GM21723 (cell line): ENCODE results near the gene GNG13.
"Not testable (repeated sequence)": the region's sequence is repeated elsewhere in the genome, so short reads cannot be mapped to it uniquely, and the experiment has no call there.

Source experiments
- ATAC-seq: cut with Tn5 transposase; IDR thresholded peaks from one replicate; pipeline ENCODE4 v1.9.1; 2021; ENCODE audit warnings: mild to moderate bottlenecking, moderate library complexity; ENCODE audit not compliant: unreplicated experiment

GNG13 gene

GRCh38 chr16:799948-800833, at the start of gene GNG13:
GNG13 (minus strand) TSS chr16:800734; CDS start chr16:799077, 1,657 bp downstream.
- ATAC-seq: no peak

DNA sequence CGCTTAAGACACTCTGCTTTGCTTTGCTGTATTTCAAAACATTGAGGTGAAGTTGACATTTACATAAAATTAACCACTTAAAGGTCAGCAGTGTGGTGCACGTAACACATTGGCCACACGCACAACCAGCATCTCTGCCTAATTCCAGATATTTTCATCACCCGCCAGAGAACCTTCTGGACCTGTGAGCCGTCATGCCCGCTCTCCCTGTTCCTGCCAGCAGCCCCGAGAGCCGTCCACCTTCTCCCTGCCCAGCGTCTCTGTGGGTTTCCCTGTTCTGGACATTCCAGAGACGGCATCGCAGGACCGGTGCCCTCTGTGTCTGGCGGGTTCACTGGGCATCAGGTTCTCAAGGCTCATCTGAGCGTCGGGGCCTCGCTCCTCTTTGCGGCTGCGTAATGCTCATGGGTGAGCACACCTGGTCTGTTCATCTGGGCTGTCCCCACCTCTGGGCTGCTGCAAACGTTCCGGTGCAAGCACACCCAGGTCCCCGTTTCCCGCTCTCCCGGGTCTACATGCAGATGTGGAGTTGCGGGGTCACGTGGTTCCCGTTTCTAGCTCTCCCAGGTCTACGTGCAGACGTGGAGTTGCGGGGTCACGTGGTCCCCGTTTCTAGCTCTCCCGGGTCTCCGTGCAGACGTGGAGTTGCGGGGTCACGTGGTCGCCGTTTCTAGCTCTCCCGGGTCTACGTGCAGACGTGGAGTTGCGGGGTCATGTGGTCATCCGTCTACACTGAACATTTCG, 48.1 kb upstream of the GNG13 start:
- no peak for ATAC-seq

- ATAC-seq: no peak
Observed at GRCh38 chr16:847681-848445, 47.3 kb upstream of the GNG13 start.

DNA sequence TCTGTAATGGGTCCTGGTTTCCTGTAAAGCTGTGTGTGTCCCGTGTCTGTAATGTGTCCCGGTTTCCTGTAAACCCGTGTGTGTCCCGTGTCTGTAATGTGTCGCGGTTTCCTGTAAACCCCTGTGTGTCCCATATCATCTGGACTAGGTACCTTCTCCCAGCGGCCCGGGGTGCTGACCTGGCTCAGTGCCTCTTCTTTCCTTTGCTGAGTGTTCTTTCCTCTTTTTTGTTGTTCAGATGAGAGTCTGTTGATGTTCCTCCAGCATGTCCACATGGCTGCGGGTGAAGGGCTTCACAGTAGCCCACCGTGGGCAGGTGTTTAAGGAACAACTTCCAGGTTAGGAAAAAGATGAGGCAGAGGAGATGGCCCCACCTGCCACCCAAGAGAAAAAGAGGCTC, 46.6 kb upstream of the GNG13 start:
- no peak for ATAC-seq

DNA sequence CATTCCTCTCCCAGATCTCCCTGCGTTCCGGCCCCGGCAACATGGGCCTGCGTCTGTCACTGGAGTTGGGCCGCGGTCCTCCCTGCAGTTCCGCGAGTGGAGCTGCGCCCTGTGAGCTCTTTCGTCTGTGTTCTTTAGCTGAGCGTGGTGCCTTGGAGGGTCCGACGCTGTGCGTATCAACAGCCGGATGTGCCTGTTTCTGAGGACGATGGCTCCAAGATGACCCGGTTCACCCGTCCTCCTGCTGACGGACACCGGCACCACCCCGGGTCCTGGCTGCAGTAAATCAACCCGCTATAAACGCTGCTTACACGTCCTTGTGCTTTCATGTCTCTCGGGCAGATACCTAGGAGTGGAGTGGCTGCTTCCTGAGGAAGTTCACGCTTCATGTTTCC, 44.8 kb upstream of the GNG13 start:
- ATAC-seq: no peak

DNA sequence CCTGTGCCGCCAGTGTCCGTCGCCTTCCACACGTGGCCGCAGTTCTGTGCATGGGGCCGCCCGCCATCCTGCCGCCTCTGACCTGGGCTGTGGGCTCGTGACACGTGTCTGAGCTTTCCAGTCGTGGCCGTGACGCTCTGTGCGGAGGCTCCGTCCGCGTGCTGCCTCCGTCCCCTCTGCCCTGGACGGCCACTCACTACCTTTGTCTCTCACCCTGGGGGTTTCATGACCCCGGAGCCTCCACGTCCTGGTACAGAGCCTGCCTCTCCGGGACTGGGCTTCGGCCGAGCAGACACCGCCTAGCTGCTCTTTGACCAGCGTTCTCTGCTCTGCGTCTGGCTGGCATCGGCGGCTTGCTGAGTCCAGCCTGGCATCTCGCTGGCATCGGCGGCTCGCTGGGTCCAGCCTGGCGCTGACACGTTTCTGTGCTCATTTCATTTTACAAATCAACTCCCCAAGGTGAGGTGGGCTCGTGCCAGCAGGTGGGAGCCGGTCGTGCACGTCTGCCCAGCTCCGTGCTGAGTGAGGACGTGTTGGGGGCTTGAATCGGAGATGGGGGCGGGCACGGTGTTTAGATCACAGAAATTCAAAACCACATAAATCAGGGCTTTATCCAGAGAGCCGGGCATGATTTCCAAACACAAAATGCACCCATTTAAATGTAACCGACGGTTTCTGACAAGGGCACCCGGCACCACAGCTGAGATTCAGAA, 44.3 kb upstream of the GNG13 start:
- no peak for ATAC-seq

- ATAC-seq: no peak
Observed at GRCh38 chr16:843771-844170, 43.2 kb upstream of the GNG13 start.

- ATAC-seq: no peak
Observed at GRCh38 chr16:842711-843560, 42.4 kb upstream of the GNG13 start.

GRCh38 chr16:842061-842476, 41.5 kb upstream of the GNG13 start:
- no peak for ATAC-seq

DNA sequence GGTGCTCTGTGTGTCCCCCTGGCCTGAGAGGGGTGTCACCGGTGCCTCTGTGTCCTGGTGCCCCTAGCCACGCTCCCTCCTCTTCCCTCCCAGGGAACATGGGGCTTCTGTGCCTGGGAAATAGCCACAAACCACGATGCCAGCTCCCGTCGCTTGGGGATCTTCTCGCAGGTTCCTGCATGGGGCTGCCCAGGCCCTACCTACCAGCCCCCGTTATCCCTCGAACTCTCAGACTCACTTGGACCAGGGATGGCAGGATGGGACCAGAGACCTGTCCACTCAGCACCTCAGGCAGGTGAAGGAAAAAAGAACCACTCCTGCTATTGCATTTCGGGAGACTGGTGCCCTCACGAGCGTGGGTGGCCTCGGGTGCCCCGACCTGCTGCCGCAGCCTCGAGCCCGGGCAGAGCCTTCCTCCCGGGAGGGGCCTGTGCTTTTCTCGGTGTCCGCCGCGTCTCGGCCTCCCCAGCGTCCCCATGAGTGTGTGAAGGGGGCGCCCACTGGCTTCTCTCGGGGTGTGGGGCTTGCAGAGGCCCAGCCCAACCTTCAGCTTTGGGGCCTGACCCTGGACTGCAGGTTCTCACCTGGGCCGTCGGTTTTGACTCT, 41.0 kb upstream of the GNG13 start:
- ATAC-seq: no peak

DNA sequence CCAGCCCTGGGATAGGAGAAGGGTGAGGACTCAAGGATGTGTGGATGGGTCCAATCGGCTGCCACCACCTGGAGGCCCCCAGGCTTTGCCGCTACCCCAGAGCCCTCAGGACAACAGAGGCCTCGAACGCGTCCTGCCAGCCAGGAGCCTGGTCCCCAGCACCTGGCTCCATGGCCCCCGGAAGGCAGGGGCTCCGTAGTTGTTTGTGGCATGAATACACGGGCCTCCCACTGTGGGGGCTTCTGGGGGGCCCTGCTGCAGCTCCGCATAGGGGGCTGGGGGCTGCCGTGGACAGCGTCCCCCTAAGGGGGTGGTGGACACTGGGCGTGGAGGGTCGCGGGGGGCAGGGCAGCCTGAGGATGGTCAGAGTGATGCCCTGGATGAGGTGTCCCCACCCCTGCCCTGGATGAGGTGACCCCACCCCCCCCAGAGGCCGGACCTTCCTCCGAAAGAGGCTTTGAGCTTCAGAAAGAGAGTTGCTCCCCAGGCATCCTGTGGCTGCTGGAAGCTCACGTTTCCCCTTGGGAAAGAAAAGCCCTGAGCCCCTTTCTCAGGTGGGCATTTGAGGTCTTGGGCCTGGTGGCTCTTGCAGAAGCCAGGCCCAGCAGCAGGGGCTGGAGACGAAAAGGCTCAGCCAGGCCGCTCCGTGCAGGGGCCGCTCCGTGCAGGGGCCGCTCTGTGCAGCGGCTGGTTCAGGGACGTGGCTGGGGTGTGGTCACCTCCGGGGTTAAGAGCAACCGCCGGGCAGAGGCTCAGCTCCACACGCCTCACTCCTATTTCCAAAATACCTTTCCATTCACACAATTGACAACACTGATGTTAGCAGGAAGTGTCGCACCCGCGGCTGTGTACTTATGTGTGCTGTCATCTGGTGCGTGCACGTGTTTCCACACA, 40.3 kb upstream of the GNG13 start:
- no peak for ATAC-seq

DNA sequence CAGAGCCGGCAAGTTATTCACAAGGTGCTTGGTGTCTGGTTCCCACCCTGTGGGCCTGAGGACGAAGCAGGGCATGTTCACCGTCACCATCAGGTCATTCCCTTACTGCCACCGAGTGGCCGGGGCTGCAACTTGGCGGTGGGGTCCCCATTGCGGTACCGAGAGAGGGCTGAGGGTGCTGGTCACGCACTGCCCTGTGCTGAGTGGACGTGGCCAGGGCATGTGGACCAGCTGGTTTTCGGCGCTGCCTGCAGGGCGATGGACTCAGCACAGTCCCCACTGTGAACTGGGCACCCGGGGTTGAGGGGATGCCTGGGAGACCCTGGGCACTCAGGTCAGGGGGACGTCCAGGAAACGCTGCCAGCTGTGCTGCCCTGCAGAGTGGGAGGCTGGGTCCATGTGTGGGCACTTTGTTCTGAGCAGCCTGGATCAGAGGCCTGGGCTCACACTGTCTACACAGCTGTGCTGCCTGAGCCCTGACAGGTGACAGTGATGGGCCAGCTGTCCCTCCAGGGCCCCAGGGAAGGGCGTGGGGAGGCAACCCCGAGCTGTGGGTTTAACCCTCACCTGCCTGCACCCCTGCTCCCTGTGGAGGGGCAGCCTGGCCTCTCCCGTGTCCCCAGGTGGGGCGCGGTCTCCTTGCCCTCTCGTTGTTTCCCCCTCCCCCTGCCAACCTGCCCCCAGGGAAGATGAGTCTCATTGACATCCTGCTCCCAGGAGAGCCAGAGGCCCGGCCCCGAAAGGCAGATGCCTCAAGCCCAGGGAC, 39.3 kb upstream of the GNG13 start:
- ATAC-seq: no peak

DNA sequence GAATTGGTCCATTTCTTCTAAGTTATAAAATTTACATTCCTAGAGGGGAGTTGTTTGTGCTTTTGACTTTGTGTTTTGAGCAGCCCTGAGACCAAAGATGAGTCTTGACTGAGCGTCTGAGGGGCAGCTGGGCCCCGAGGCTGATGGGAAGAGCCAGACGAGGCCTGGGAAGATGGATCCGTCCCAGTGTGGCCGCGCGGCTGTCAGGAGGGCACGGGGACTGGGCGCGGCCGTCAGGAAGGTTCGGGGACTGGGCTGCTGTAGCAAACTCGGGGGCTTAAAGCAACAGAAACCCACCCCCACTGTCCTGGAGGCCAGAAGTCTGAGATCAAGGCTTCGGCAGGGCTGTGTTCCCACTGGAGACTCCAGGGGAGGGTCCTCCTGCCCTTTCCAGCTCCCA, 38.2 kb upstream of the GNG13 start:
- ATAC-seq: no peak

- not testable (repeated sequence) for ATAC-seq
Observed at GRCh38 chr16:836822-837221, 36.3 kb upstream of the GNG13 start.

DNA sequence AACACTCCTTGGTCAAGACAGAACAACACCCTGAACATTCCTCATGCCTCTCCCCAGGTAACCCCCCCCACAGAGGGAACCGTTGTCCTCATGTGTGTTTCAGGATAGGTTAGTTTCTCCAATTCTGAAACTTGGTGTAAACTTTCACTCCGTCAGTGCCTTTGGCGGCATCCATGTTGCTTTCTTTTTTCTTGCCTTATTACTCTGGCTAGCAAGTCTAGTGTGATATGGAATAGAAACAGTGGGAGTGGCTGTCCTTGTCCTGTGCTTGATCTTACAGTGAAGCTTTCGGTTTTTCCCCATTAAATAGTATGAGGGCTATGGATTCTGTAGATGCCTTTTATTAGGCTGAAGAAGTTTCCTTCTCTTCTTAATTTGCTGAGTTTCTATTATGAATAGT, 35.7 kb upstream of the GNG13 start:
- no peak for ATAC-seq

DNA sequence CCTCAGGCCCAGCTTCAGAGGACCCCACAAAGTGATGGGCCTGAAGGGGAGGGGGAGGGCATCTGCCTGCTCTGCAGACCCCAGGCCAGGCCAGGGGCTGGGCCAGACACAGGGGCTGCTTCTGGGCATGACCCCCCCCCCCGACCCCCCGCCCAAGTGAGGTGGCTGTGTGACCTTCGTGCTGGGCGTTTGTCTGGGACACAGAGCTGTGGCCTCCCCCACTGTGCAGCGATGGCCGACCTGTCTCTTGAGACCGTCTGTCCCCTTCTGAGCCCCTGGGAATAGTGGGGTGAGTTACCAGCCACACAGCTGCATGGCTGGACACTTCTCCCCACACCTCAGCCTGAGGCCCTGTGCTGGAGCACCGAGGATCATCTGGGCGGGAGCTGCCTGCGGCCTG, 34.8 kb upstream of the GNG13 start:
- ATAC-seq: no peak

DNA sequence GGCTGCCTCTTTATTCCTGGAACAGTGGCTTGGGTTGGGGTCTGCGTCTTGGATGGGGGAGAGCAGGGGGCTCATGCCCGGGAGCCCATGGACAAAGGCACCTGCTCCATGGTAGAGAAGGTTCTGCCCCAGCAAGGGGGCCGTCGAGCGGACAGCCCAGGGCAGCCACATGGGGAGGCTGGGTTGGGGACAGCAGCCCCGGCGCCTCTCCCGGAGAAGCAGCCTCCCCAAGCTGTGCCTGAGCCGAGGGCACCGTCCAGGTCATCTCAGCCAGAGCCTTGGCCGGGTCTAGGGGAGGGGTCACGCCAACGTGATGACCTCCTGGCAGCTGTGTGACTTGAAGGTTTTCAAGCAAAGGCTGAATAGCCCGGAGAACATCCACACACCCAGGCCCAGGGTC, 32.9 kb upstream of the GNG13 start:
- no peak for ATAC-seq
